OCI-LY3 (cell line): ENCODE measurements around the gene GNGT1.

Experiments
- EZH2phosphoT487 ChIP-seq: fragments of 200-600 bp; shearing (Covaris generic); IDR thresholded peaks from 2 replicates; pipeline ENCODE4 v1.6.1; 2018; ENCODE audit warnings: antibody characterized with exemption, mixed run types, low read depth
- TF ChIP-seq, protein P1 (sequence below): fragments of 200-600, 300-600 bp; sonication (generic); IDR thresholded peaks from 2 replicates; pipeline ENCODE4 v1.5.1; 2014; ENCODE audit warnings: antibody characterized with exemption, low read length, low read depth

- TF ChIP-seq, protein P1, sequence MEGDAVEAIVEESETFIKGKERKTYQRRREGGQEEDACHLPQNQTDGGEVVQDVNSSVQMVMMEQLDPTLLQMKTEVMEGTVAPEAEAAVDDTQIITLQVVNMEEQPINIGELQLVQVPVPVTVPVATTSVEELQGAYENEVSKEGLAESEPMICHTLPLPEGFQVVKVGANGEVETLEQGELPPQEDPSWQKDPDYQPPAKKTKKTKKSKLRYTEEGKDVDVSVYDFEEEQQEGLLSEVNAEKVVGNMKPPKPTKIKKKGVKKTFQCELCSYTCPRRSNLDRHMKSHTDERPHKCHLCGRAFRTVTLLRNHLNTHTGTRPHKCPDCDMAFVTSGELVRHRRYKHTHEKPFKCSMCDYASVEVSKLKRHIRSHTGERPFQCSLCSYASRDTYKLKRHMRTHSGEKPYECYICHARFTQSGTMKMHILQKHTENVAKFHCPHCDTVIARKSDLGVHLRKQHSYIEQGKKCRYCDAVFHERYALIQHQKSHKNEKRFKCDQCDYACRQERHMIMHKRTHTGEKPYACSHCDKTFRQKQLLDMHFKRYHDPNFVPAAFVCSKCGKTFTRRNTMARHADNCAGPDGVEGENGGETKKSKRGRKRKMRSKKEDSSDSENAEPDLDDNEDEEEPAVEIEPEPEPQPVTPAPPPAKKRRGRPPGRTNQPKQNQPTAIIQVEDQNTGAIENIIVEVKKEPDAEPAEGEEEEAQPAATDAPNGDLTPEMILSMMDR: no peak
- TF ChIP-seq EZH2phosphoT487: no peak
Observed at GRCh38 chr7:93894426-93894825, 11.9 kb upstream of the GNGT1 start.
